Fibroblast of lung (primary cell): ENCODE results near the gene BABAM2.

Experiments
- CTCF ChIP-seq, 2 donors: IDR thresholded peaks in 1 of 2; conservative IDR thresholded peaks in 1 of 2; 1 replicate in 1 of 2; 2 replicates in 1 of 2; pipeline ENCODE4 v1.5.1; 2011 to 2012; ENCODE audit warnings: low read length in 2 of 2, control low read depth in 1 of 2, inconsistent platforms in 1 of 2, low read depth in 1 of 2, mild to moderate bottlenecking in 1 of 2
- EZH2 ChIP-seq: IDR thresholded peaks from 2 replicates; pipeline ENCODE4 v1.5.1; 2012; ENCODE audit warnings: low read length, control low read depth, mild to moderate bottlenecking; ENCODE audit errors: missing control alignments

- TF ChIP-seq CTCF (conservative IDR thresholded peaks at IDR 0.05 in 1 of 2, IDR thresholded peaks at IDR 0.05 in 1 of 2; ENCODE audit: low read depth in 1 of 2, low read length in 2 of 2) = no peak
- TF ChIP-seq EZH2 = no peak
Measured at GRCh38 chr2:27903649-27904404, 13.3 kb downstream of the BABAM2 start.
